ENCODE data around the gene DLX2. TPM values are rescaled to one million over a fixed set of nuclear protein-coding genes. Genes with fewer than 3 reads are reported as not detected.

DLX2 gene
- total RNA-seq, 2 donors from 2014 or later = 0.45 TPM; not detected in 1

DNA sequence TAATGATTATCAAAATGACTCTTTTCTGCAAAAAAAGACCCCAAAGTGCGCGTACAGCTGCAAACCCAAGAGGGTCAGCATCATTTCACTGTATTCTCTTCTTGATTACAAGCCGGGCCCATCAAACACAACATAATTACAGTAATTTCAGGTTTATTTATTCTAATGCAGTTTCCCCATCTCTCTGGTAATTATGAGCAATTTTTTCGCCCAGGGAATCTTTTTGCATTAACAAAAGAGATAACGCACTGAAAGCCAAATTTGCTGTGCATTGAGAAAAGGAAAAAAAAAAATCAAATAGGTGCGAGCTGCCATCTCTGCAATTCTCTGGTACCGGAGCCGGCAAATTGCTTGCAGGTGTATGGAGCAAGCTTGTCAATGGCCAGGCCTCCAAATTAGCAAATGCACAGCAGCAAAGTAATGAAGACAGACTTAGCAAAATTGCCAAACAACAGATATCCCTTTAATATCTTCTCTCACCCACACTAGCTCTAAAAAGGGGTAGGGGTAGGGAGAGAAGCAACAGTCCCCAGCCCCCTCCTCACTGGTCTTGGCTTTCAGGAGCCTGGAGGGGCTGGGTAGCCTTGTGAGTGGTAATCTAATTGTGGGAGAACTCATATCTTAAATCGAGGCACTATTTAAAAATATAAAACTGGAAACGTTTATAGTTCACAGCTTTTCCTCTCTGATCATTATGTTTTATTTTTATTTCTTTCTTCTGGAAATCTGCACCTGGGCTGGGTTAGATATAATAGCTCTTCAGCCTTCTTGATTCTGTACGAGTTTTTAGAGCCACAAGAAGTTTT is 10.7 kb downstream of the DLX2 start:
- H3K27ac ChIP-seq = no peak overlapping the region
- intact Hi-C loops (cut with DNase I) = no loop called here
- no peaks in the 10 kb centered on the region for H3K9me3 ChIP-seq
- DNase-seq (ENCODE audit: low spot score) = no peak
- WGBS = 19% methylated on average over 11 of the region's 11 CpGs
- no peak overlapping the region for H3K4me3 ChIP-seq
- no peaks in the 10 kb centered on the region for H3K36me3 ChIP-seq
- TF ChIP-seq, protein P1, sequence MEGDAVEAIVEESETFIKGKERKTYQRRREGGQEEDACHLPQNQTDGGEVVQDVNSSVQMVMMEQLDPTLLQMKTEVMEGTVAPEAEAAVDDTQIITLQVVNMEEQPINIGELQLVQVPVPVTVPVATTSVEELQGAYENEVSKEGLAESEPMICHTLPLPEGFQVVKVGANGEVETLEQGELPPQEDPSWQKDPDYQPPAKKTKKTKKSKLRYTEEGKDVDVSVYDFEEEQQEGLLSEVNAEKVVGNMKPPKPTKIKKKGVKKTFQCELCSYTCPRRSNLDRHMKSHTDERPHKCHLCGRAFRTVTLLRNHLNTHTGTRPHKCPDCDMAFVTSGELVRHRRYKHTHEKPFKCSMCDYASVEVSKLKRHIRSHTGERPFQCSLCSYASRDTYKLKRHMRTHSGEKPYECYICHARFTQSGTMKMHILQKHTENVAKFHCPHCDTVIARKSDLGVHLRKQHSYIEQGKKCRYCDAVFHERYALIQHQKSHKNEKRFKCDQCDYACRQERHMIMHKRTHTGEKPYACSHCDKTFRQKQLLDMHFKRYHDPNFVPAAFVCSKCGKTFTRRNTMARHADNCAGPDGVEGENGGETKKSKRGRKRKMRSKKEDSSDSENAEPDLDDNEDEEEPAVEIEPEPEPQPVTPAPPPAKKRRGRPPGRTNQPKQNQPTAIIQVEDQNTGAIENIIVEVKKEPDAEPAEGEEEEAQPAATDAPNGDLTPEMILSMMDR (IDR thresholded peaks at IDR 0.05) = no peak
- TF ChIP-seq POLR2AphosphoS5 (IDR thresholded peaks at IDR 0.05) (no peak), POLR2A (IDR thresholded peaks at IDR 0.05) (no peak)
- peaks cover 65% of the 10 kb centered on the region for H3K27me3 ChIP-seq (replicated peaks; ENCODE audit: insufficient read depth)
- H3K4me1 ChIP-seq (replicated peaks) = peaks cover 10% of the 10 kb centered on the region

DNA sequence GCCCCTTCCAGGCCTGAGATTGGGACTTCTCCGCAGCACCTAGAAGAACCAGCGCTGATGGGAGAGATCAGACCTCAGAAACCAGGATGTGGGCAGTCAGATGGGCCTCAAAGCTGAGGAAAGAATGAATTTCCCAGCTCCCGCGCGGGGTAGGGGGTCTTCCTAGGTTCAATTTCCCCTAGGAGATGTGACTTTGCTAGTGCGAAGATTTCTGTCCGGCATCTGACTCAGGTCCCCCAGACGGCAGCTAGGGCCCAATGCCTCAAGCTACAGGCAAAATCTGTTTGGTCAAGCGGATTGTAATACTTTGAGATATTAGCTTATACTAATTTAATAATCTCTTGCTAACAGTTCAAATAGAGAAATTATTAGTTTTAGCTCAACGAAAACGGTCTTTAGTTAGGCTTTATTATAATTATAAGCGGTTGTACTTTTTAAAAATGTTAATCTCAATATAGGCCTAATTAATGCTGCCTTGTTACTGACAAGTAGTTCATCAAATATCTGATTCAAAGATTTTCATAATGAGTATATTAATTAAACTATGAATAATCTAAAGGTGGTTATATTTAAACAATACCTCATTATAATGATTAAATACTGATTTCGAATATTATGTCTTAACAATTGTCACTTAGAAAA is 11.6 kb downstream of the DLX2 start:
- Histone ChIP-seq H3K4me3 (no peak overlapping the region), H3K27me3 (replicated peaks; ENCODE audit: insufficient read depth) (peaks cover 65% of the 10 kb centered on the region), H3K4me1 (replicated peaks) (peaks cover 9% of the 10 kb centered on the region), H3K27ac (no peak overlapping the region), H3K9me3 (no peaks in the 10 kb centered on the region), H3K36me3 (no peaks in the 10 kb centered on the region)
- intact Hi-C loops (cut with DNase I) = no loop called here
- 14% methylated on average over 13 of the region's 13 CpGs for WGBS
- TF ChIP-seq POLR2AphosphoS5 (IDR thresholded peaks at IDR 0.05) (no peak), POLR2A (IDR thresholded peaks at IDR 0.05) (no peak)
- DNase-seq (ENCODE audit: low spot score) = no peak

DNA sequence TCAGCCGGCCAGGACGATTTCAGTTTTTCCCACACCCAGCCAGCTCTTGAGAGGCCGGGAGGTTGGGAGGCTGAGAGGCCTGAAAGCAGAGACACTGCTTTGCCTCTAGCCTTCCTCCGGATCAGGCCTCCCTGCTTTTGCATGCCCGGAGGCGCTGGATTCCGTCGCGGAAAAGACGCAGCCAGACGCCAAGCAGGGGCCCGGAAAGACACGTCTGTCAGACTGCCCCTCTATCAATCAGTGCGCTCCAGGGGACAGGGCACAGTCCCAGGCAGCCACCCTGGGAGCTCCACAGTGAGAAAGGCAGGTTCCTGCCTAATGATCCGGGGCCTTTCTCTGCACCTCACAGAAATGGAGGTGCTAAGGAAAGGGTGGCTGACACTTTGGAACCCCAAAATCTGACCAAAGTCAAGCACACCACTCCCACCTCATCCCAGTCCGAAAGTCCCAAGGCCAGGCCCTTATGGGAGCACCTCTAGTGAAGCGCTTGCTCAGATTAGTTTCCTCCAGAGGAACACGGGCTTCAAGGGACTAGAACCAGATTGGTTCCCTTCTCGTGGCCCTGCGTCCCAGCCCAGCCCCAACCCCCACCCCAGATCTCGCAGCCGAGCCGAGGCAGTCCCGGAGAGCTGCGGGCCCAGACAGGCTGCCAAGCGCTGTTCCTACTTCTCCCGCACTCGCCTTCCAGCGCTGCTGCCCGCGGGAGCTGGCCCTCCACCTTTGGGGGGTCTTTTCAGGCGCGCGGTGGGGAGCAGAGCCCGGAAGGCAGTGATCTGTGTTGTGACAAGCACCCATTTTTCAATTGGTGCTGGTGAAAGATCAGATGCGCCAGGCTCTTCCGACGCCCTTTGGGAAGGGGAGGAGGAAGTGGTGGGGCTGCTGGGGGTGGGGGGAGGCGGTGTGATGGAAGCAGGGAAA is 12.4 kb downstream of the DLX2 start:
- Histone ChIP-seq H3K36me3 (no peaks in the 10 kb centered on the region), H3K9me3 (no peaks in the 10 kb centered on the region), H3K27ac (no peak overlapping the region), H3K4me3 (no peak overlapping the region), H3K27me3 (replicated peaks; ENCODE audit: insufficient read depth) (peaks cover 64% of the 10 kb centered on the region), H3K4me1 (replicated peaks) (peaks cover 6% of the 10 kb centered on the region)
- DNase-seq (ENCODE audit: low spot score) = no peak
- no peak for TF ChIP-seq POLR2A (IDR thresholded peaks at IDR 0.05)
- TF ChIP-seq, protein P1 (IDR thresholded peaks at IDR 0.05) = no peak
- TF ChIP-seq POLR2AphosphoS5 (IDR thresholded peaks at IDR 0.05) = no peak
- WGBS = 14% methylated on average over 38 of the region's 39 CpGs
- intact Hi-C loops (cut with DNase I) = no loop called here

DNA sequence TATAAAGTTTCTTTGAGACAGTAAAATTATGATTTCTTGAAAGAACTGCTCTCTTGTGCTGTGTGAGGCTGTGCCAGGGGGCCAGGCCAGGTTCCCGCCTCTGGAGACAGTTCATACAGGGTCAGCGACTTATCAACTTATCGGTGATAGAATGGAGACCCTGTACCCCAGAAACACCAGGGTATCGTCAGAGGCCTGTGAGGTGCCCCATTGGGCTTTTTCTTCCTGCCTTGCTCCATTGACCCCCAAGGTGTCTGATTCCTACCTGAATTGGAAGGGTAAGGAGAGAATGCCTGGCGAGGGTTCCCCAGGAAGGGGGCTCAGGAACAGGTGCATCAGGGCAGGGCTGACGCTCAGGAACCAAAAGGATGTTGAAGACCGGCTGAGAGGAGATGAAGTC is 13.1 kb downstream of the DLX2 start:
- no peaks in the 10 kb centered on the region for H3K36me3 ChIP-seq
- no peak overlapping the region for H3K4me3 ChIP-seq
- TF ChIP-seq POLR2AphosphoS5 (IDR thresholded peaks at IDR 0.05) = no peak
- TF ChIP-seq POLR2A (IDR thresholded peaks at IDR 0.05) = no peak
- TF ChIP-seq, protein P1 (IDR thresholded peaks at IDR 0.05) = no peak
- peaks cover 66% of the 10 kb centered on the region for H3K27me3 ChIP-seq (replicated peaks; ENCODE audit: insufficient read depth)
- 37% methylated on average over 7 of the region's 7 CpGs for WGBS
- H3K4me1 ChIP-seq (replicated peaks) = peaks cover 6% of the 10 kb centered on the region
- no peak for DNase-seq (ENCODE audit: low spot score)
- intact Hi-C loops (cut with DNase I) = loop anchor here (5.0 kb wide), 1 partner anchor 92 kb away; the partner anchor contains the start of gene METAP1D
- no peak overlapping the region for H3K27ac ChIP-seq
- no peaks in the 10 kb centered on the region for H3K9me3 ChIP-seq
